ENCODE measurements around the gene GRAP2.
A peak's percentile ranks its signal among the peaks of the same experiment; 100 is the strongest.
"Not testable (repeated sequence)": the region's sequence is repeated elsewhere in the genome, so short reads cannot be mapped to it uniquely, and the experiment has no call there.

Gene GRAP2

GRCh38 chr22:39943953-39944872 lies 43.3 kb downstream of the GRAP2 start:
- DNase-seq (ENCODE audit: low read depth, low spot score): no peak

- DNase-seq (ENCODE audit: low read depth, low spot score): no peak
Measured at GRCh38 chr22:39946126-39946502, 45.2 kb downstream of the GRAP2 start.

- no peak for DNase-seq (ENCODE audit: low read depth, low spot score)
Measured at GRCh38 chr22:39946503-39947219, 45.8 kb downstream of the GRAP2 start.

- DNase-seq (ENCODE audit: low read depth, low spot score): no peak
Measured at GRCh38 chr22:39947220-39948216, 46.6 kb downstream of the GRAP2 start.

GRCh38 chr22:39949964-39950737 lies 49.3 kb downstream of the GRAP2 start:
- no peak for DNase-seq (ENCODE audit: low read depth, low spot score)

GRCh38 chr22:39951603-39952293 lies 50.9 kb downstream of the GRAP2 start:
- DNase-seq (ENCODE audit: low read depth, low spot score): not testable (repeated sequence)

GRCh38 chr22:39952347-39952746 lies 51.5 kb downstream of the GRAP2 start:
- DNase-seq (ENCODE audit: low read depth, low spot score): no peak

- DNase-seq (ENCODE audit: low read depth, low spot score): no peak
Measured at GRCh38 chr22:39953101-39953500, 52.2 kb downstream of the GRAP2 start.

GRCh38 chr22:39954584-39955055 lies 53.7 kb downstream of the GRAP2 start:
- DNase-seq (ENCODE audit: low read depth, low spot score): no peak

- DNase-seq (ENCODE audit: low read depth, low spot score): no peak
Measured at GRCh38 chr22:39955675-39956074, 54.8 kb downstream of the GRAP2 start.

- DNase-seq (ENCODE audit: low read depth, low spot score): no peak
Measured at GRCh38 chr22:39956932-39957664, 56.2 kb downstream of the GRAP2 start.

- no peak for DNase-seq (ENCODE audit: low read depth, low spot score)
Measured at GRCh38 chr22:39958009-39958711, 57.3 kb downstream of the GRAP2 start.

- no peak for DNase-seq (ENCODE audit: low read depth, low spot score)
Measured at GRCh38 chr22:39958949-39959639, 58.2 kb downstream of the GRAP2 start.

- DNase-seq (ENCODE audit: low read depth, low spot score): no peak
Measured at GRCh38 chr22:39959640-39960447, 59.0 kb downstream of the GRAP2 start, which contains the start of gene TMA7B. TMA7B (plus strand) TSS chr22:39960397; CDS start chr22:39964375, 3,978 bp downstream.

GRCh38 chr22:39960791-39961746 lies 60.2 kb downstream of the GRAP2 start:
- peak; percentile 37 for DNase-seq (ENCODE audit: low read depth, low spot score)

GRCh38 chr22:39962071-39962470 lies 61.2 kb downstream of the GRAP2 start:
- no peak for DNase-seq (ENCODE audit: low read depth, low spot score)

Data from activated naive CD8-positive, alpha-beta T cell treated with anti-CD3 and anti-CD28 coated beads, Interleukin-2, amount 50 U/mL, for 16 hours (primary cell).